Activated T-helper 9 cell treated with anti-CD3 and anti-CD28 coated beads, Interleukin-2, amount 50 U/mL, for 16 hours (primary cell): ENCODE results near the gene HLA-A.
"Not testable (repeated sequence)": the region's sequence is repeated elsewhere in the genome, so short reads cannot be mapped to it uniquely, and the experiment has no call there.

Source experiments
- DNase-seq: peaks from one replicate; pipeline ENCODE4 v3.0.0-alpha.2; 2020; ENCODE audit warnings: low read depth

The HLA-A gene

DNA sequence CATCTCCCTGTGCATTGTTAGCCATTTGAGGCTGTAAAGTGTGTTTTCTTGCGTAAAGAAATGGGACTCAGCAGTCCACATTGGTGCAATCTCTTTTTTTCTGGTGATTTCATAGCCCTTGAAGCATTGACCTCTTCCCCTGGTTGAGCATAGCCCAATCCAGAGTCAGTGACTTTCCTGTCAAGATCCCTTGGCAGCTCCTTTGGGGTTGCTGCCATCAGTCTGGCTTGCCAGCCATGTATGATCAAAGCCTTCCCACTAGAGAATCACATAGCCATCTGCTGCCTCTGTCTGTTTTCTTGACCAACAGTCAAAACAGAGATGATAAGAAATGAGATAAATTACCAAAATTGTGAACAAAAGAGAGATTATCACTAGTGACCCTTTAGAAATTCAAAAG is 19.6 kb downstream of the HLA-A start:
- no peak for DNase-seq

DNA sequence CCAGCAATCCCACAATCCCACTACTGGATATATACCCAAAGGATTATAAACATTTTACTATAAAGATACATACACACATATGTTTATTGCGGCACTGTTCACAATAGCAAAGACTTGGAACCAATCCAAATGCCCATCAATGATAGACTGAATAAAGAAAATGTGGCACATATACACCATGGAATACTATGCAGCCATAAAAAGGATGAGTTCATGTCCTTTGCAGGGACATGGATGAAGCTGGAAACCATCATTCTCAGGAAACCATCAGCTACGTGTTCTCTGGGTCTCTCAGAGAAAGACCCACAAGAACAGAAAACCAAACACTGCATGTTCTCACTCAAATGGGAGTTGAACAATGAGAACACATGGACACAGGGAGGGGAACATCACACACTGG is 21.4 kb downstream of the HLA-A start:
- not testable (repeated sequence) for DNase-seq

- DNase-seq: no peak
Measured at GRCh38 chr6:29964518-29964886, 22.2 kb downstream of the HLA-A start.

DNA sequence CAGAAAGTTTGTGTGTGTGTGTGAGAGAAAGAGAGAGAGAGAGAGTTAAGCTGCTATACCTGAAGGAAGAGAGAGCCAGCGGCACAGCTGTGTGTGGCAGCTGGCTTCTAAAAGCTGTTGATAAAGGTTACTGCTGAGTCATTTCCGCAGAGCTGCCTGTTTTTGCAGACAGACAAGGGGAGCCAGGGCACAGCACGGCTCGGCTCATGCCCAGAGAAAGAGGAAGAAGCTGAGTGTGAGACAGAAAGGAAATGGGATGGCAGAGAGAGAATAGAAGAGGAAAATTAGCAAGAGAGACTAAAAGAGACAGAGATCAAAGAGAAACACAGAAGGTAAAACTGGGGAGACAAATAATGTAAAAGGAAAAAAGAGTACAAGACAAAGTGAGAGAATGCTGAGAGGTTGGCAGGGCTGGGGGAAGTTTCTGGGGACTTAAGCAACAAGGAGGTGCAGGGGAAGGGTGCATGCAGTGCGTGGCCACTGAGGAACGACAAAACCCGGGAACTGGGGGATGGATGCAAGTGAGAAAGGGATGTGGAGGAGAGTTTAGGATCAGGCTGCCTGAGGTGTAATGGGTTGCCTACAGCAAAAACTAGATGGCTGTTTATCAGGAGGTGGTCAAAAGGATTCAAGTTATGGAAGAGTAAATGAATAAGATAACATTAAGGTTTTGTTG is 22.7 kb downstream of the HLA-A start:
- peak; percentile 64 for DNase-seq

DNA sequence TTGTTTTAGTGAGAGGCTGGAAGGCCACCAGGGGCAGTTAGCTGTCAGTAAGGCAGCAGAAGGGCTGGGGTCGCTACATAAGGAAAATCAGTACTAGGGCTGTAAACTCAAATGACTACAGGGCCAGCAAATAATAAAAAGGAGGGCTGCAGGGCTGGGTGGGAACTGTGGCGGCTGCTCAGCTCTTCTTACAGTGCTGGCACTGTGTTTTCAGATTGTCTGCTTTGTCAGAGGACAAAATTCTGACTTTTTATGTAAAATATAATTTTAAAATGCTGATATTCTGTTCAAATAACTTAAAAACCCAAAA is 23.2 kb downstream of the HLA-A start:
- DNase-seq: no peak

GRCh38 chr6:29965873-29966601 is 23.7 kb downstream of the HLA-A start:
- DNase-seq: no peak

DNA sequence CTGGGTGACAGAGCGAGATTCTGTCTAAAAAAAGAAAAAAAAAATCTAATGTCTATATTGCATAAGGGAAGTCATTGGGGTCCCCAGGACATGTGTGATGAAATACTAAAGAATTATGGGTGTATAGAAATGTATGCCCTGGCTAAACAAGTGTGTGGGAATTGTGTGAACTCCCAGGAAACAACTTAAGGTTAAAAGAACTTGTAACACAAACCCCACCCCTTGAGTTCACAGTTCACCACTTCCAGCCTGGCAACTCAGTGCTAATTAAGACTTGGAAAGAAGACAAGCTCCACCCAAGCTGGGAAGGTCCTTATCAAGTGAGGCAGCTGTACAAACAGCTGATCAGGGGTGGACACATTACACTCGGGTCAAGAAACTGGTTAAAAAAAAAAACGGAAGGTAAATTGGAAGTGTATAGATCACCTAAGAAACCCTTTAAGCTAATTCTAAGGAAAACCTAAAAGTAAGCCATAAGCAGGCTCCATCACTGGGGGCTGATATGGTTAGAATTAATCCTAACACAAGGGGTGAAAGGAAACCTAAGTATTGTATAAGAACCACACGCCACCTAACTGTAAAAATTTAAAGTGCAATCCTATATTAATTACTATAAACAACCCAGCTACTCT is 25.2 kb downstream of the HLA-A start:
- DNase-seq: no peak

- DNase-seq: no peak
Measured at GRCh38 chr6:29968130-29968529, 25.8 kb downstream of the HLA-A start.

DNA sequence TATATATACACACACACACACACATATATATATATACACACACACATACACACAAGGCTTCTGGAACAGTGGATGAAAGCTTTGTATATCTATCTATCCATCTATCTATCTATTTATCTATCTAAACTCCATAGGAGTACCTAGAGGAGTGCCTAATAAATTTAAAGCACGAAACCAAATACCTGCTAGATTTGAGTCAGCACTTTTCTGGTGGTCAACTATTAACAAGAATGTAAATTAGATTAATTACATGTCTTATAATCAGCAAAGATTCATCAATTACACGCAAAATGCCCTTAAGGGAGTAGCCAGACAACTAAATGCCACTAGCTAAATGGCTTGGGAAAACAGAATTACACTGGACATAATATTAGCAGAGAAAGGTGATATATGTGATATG is 26.6 kb downstream of the HLA-A start:
- no peak for DNase-seq

DNA sequence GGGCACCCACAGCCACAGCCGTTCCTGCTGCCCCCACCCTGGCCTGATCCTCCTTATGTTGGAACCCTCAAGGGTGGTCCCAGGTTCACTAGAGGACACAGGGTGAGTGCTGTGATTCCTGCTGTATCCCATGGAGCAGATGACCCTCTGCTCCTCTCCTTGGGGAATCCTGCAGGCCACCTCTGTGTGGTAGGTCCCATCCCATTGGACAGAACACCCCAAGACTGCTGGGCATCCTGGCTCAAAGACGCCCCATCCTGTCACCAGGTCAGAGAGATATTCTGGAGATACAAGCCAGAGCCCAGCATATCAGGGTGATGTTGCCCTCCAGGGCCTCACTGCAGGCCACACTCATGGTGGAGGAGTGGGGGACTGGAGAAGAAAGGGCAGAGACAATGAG is 28.4 kb downstream of the HLA-A start:
- DNase-seq: no peak

DNA sequence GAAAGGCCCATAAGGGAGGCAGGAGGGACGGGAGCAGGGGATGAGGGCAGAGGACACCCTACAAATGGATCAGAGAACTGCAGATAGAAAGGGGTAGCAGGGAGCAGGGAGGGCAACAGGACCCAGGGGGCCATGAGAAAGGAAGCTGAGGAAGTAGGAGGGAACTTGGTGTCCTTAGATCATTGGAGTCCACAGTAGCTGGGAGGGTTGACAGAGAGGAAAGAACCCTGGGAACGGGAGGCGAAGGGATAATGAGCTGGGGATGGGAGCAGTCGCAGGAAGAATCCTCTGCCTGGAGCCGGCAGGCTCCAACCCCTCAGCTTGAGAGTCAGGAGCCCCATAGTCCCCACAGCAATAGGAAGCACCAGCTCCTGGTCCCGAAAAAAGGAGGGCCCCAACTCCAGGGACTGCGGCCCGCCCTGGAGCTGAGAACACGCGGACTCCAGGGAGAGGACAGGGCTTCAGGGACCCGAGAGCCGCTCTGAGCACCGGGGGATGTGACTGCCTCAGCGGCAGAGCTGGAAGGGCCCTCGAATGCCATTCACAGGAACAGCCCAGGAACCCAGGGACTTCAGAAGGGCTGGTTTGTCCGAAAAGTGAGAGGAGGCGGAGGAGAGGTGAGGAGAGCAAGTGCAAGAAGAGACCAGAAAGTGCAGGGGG is 32.7 kb downstream of the HLA-A start:
- no peak for DNase-seq

DNA sequence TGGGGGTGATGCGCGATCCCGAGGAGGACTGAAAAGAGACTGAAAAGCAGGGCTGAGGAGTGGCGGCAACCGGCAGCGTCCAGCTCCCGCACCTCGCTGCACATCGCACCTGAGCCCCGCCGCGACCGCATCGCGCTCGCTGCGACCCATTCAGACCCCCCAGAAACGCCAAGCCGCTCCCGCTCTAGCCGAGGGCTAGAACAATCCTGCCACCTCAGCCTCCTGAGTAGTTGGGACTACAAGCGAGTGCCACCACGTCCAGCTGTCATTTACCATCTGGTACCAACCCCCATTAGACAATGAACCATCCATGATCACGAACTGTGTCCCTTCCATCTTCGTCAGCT is 33.2 kb downstream of the HLA-A start:
- DNase-seq: no peak

- DNase-seq: no peak
Measured at GRCh38 chr6:29976253-29976587, 33.9 kb downstream of the HLA-A start.

GRCh38 chr6:29976588-29977424 is 34.5 kb downstream of the HLA-A start:
- DNase-seq: peak; percentile 35

- DNase-seq: no peak
Measured at GRCh38 chr6:29977425-29977727, 35.0 kb downstream of the HLA-A start.

DNA sequence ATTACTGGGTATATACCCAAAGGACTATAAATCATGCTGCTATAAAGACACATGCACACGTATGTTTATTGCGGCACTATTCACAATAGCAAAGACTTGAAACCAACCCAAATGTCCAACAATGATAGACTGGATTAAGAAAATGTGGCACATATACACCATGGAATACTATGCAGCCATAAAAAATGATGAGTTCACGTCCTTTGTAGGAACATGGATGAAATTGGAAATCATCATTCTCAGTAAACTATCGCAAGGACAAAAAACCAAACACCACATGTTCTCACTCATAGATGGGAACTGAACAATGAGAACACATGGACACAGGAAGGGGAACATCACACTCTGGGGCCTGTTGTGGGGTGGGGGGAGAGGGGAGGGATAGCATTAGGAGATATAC is 37.7 kb downstream of the HLA-A start:
- not testable (repeated sequence) for DNase-seq

DNA sequence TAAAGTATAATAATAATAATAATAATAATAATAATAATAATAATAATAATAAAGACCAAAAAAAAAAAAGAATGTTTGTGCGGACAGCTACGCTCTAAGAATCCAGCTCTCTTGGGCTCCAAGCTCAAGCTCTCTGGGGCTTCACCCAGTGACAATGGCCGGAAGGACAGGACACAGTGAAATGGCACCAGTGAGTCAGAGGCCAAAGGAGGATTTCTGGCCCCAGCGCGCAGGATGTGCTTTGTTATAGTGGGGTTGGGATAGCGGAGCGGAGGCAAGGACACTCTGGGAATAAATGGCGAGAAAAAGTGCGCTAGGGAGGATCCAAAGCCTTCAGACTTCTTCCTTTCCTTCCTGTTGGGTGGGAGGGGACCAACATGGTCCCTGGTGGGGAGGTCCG is 38.2 kb downstream of the HLA-A start:
- no peak for DNase-seq

DNA sequence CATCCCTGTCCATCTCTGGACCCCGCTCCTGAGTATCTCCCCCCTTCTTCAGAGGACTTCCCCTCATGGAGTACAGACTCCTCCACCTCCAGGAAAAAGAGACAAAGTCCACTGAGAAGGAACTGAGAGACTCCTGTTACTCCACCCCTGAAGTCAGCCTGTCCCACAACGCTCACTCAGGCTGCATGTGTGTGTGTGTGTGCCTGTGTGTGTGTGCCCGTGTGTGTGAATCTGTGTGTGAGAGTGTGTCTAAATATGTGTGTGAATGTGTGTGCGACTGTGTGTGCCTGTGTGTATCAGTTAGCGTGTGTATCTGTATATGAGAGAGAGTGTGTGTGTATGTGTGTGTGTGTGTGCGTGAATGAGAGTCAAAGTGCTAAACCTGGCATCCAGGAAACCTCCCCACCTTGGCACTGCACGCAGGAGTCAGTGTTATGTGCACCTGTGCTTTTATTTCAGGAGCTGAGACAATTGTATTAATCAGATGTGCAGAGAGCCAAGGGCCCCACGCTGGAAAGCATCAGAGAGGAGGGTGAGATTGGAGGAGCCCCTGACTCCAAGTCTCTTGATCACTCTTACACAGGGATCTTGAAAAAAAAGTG is 39.0 kb downstream of the HLA-A start:
- no peak for DNase-seq

DNA sequence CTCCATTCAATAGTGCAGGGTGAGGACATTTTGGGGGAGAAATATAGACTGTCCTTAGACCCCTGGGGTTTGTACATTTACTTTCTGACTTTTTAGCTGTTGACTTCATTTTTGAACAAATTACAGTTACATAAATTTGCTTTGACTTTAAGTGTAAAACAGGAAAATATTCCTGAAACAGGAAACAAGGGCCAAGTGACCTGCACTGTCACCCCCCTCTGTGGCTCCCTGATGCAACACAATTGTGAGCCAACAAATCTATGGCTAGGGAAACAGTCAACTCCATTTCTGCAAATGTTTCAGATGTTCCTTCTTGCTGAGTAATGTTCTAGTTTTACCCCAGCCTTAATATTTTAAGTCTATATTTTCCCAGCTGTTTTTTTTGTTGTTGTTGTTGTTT is 39.8 kb downstream of the HLA-A start:
- DNase-seq: no peak

- DNase-seq: no peak
Measured at GRCh38 chr6:29984232-29984631, 41.9 kb downstream of the HLA-A start.

DNA sequence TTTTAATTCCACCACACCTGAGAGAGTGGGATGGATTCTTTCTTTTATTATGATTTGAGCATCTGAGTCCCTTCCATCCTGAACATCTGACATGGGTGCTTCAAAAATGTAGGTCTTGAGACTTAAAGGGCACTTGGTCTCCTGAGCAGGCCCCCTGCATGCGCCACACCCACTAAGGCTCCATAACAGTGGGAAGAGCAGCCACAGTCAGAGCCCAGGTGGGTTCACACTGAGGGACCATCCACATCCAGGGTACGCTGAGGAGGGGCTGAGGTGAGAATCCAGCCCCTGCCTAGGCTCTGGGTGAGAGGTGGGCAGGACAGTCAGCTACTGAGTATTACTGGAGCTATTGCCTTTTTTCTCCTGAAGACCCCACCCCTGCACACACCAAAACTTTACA is 42.7 kb downstream of the HLA-A start:
- no peak for DNase-seq

GRCh38 chr6:29986179-29986781 is 43.9 kb downstream of the HLA-A start:
- no peak for DNase-seq
